ENCODE data around the gene ANKRD53. TPM values are rescaled to one million over a fixed set of nuclear protein-coding genes. Genes with fewer than 3 reads are reported as not detected.
A peak's percentile ranks its signal among the peaks of the same experiment; 100 is the strongest.

ANKRD53 gene
- total RNA-seq (2022) (not detected in 2 replicates), Bru-seq, nascent RNA (percentile 9 among the genes with signal in this experiment), BruChase-seq, experiment 1, labeled RNA remaining after a 6-hour chase (not detected), BruChase-seq, experiment 2, labeled RNA remaining after a 2-hour chase (percentile 9 among the genes with signal in this experiment)
- long read RNA-seq, partial matches to known transcripts = 0 of 1 reads
- long read RNA-seq, other reads (novel, unspliced or antisense) = 1 of 1 reads

- peak within 1 kb of the TSS; percentile 64 for H3K4me3 Mint-ChIP-seq (ENCODE audit: low read depth, unreplicated experiment)
- peaks cover 18% of the 10 kb centered on the region for H3K36me3 Mint-ChIP-seq (ENCODE audit: insufficient read depth, unreplicated experiment)
- intact Hi-C loops (cut with micrococcal nuclease; ENCODE audit: unreplicated experiment) = no loop called here
- CTCF ChIA-PET = interaction anchor here (0.6 to 0.8 kb wide), 2 partner anchors 11 to 14 kb away, joined by 3 to 5 read pairs; no protein-coding TSS in a partner anchor
- H3K27me3 Mint-ChIP-seq (ENCODE audit: unreplicated experiment) = peaks cover 22% of the 10 kb centered on the region
- BruUV-seq (replicated peaks) = no TSS peak
- TF ChIP-seq CTCF (IDR thresholded peaks at IDR 0.05; ENCODE audit: unreplicated experiment) = no peak
- H3K27ac Mint-ChIP-seq (ENCODE audit: unreplicated experiment) = peak within 1 kb of the TSS; percentile 41
- H3K4me1 Mint-ChIP-seq (ENCODE audit: low read depth, unreplicated experiment) = peaks cover 26% of the 10 kb centered on the region
- no peaks in the 10 kb centered on the region for H3K9me3 Mint-ChIP-seq (ENCODE audit: low read depth, unreplicated experiment)
- peak; percentile 5 for DNase-seq
Observed at GRCh38 chr2:70978341-70979179, at the start of gene ANKRD53. TSS of gene ANKRD53 (plus strand) at chr2:70978630. CDS start at chr2:70978646, 16 bp downstream.

GRCh38 chr2:70930371-70931329 lies 47.8 kb upstream of the ANKRD53 start:
- no peak for DNase-seq
- CTCF ChIA-PET = no interaction called here

GRCh38 chr2:70931376-70932000 lies 46.9 kb upstream of the ANKRD53 start:
- DNase-seq = no peak
- Mint-ChIP-seq H3K27me3 (ENCODE audit: unreplicated experiment) (peaks cover 89% of the 10 kb centered on the region), H3K4me3 (ENCODE audit: low read depth, unreplicated experiment) (no peak overlapping the region), H3K36me3 (ENCODE audit: insufficient read depth, unreplicated experiment) (no peaks in the 10 kb centered on the region), H3K27ac (ENCODE audit: unreplicated experiment) (no peak overlapping the region), H3K4me1 (ENCODE audit: low read depth, unreplicated experiment) (no peaks in the 10 kb centered on the region), H3K9me3 (ENCODE audit: low read depth, unreplicated experiment) (no peaks in the 10 kb centered on the region)
- TF ChIP-seq CTCF (IDR thresholded peaks at IDR 0.05; ENCODE audit: unreplicated experiment) = no peak
- intact Hi-C loops (cut with micrococcal nuclease; ENCODE audit: unreplicated experiment) = no loop called here
- no TSS peak for BruUV-seq (replicated peaks)
- CTCF ChIA-PET = no interaction called here

More at GRCh38 chr2:70930371-70931329, 47.8 kb upstream of the ANKRD53 start:
- Mint-ChIP-seq H3K4me1 (ENCODE audit: low read depth, unreplicated experiment) (no peaks in the 10 kb centered on the region), H3K36me3 (ENCODE audit: insufficient read depth, unreplicated experiment) (no peaks in the 10 kb centered on the region), H3K4me3 (ENCODE audit: low read depth, unreplicated experiment) (no peak overlapping the region), H3K9me3 (ENCODE audit: low read depth, unreplicated experiment) (no peaks in the 10 kb centered on the region), H3K27ac (ENCODE audit: unreplicated experiment) (no peak overlapping the region), H3K27me3 (ENCODE audit: unreplicated experiment) (peaks cover 85% of the 10 kb centered on the region)
- intact Hi-C loops (cut with micrococcal nuclease; ENCODE audit: unreplicated experiment) = no loop called here
- TF ChIP-seq CTCF (IDR thresholded peaks at IDR 0.05; ENCODE audit: unreplicated experiment) = no peak
- BruUV-seq (replicated peaks) = no TSS peak

Measured in Calu3 (cell line).